ENCODE results near the gene SYNE1.

Gene SYNE1

GRCh38 chr6:152124429-152125074 lies 512.6 kb downstream of the SYNE1 start:
- Histone ChIP-seq H3K4me1 (ENCODE audit: control insufficient read depth in 1 of 2, insufficient read depth in 1 of 2, low read depth in 1 of 2, low read length in 1 of 2) (no peaks in the 10 kb centered on the region), H3K4me3 (ENCODE audit: low read depth in 1 of 2, low read length in 1 of 2) (no peak overlapping the region), H3K36me3 (peaks cover 95% of the 10 kb centered on the region), H3K27ac (no peak overlapping the region), H3K9me3 (no peaks in the 10 kb centered on the region), H3K27me3 (no peaks in the 10 kb centered on the region)
- TF ChIP-seq CTCF (IDR thresholded peaks at IDR 0.05) = no peak

- Histone ChIP-seq H3K27ac (no peak overlapping the region), H3K27me3 (no peaks in the 10 kb centered on the region), H3K4me1 (ENCODE audit: control insufficient read depth in 1 of 2, insufficient read depth in 1 of 2, low read depth in 1 of 2, low read length in 1 of 2) (no peaks in the 10 kb centered on the region), H3K4me3 (ENCODE audit: low read depth in 1 of 2, low read length in 1 of 2) (no peak overlapping the region), H3K9me3 (no peaks in the 10 kb centered on the region), H3K36me3 (peaks cover 95% of the 10 kb centered on the region)
- TF ChIP-seq CTCF (IDR thresholded peaks at IDR 0.05) = no peak
Observed at GRCh38 chr6:152123076-152123475, 514.1 kb downstream of the SYNE1 start.

GRCh38 chr6:152122434-152122833 lies 514.7 kb downstream of the SYNE1 start:
- Histone ChIP-seq H3K4me3 (ENCODE audit: low read depth in 1 of 2, low read length in 1 of 2) (no peak overlapping the region), H3K27me3 (no peaks in the 10 kb centered on the region), H3K36me3 (peaks cover 88% of the 10 kb centered on the region), H3K4me1 (ENCODE audit: control insufficient read depth in 1 of 2, insufficient read depth in 1 of 2, low read depth in 1 of 2, low read length in 1 of 2) (no peaks in the 10 kb centered on the region), H3K9me3 (no peaks in the 10 kb centered on the region), H3K27ac (no peak overlapping the region)
- TF ChIP-seq CTCF (IDR thresholded peaks at IDR 0.05) = no peak

- no peak overlapping the region for H3K4me3 ChIP-seq (ENCODE audit: low read depth in 1 of 2, low read length in 1 of 2)
- no peaks in the 10 kb centered on the region for H3K27me3 ChIP-seq
- H3K4me1 ChIP-seq (ENCODE audit: control insufficient read depth in 1 of 2, insufficient read depth in 1 of 2, low read depth in 1 of 2, low read length in 1 of 2) = no peaks in the 10 kb centered on the region
- H3K27ac ChIP-seq = no peak overlapping the region
- no peak for TF ChIP-seq CTCF (IDR thresholded peaks at IDR 0.05)
- peaks cover 86% of the 10 kb centered on the region for H3K36me3 ChIP-seq
- no peaks in the 10 kb centered on the region for H3K9me3 ChIP-seq
Observed at GRCh38 chr6:152121910-152122309, 515.3 kb downstream of the SYNE1 start.

- Histone ChIP-seq H3K9me3 (no peaks in the 10 kb centered on the region), H3K4me1 (ENCODE audit: control insufficient read depth in 1 of 2, insufficient read depth in 1 of 2, low read depth in 1 of 2, low read length in 1 of 2) (no peaks in the 10 kb centered on the region), H3K27ac (no peak overlapping the region), H3K27me3 (no peaks in the 10 kb centered on the region), H3K36me3 (peaks cover 72% of the 10 kb centered on the region), H3K4me3 (ENCODE audit: low read depth in 1 of 2, low read length in 1 of 2) (no peak overlapping the region)
- TF ChIP-seq CTCF (IDR thresholded peaks at IDR 0.05) = no peak
Observed at GRCh38 chr6:152119831-152120230, 517.3 kb downstream of the SYNE1 start.

Measured in neutrophil (primary cell).